Natural killer cell (primary cell): Measurements from ENCODE around the gene CPLX1. TPM values are rescaled to one million over a fixed set of nuclear protein-coding genes. Genes with fewer than 3 reads are reported as not detected.

ENCODE experiments used
- ATAC-seq, 3 donors: fragments of 150-1000 bp in 2 of 3; fragments of 200-7000 bp in 1 of 3; cut with Tn5 transposase; 1 replicate in 1 of 3; 2 replicates in 2 of 3; pipeline ENCODE4 v1.10.0; 2021; ENCODE audit warnings: mild to moderate bottlenecking in 2 of 3, moderate library complexity in 2 of 3
- DNase-seq, 2 donors: peaks; one replicate each; pipeline versions ENCODE4 v3.0.0 to v3.0.0-alpha.2; 2013 to 2021; ENCODE audit warnings: mixed read lengths in 1 of 2
- H3K27ac ChIP-seq: one replicate; pipeline ENCODE4 v1.5.1; 2013; ENCODE audit warnings: mild to moderate bottlenecking, low read length
- H3K27me3 ChIP-seq: one replicate; pipeline ENCODE4 v1.6.1; 2013; ENCODE audit warnings: low read length; ENCODE audit not compliant: control insufficient read depth, insufficient read depth
- H3K36me3 ChIP-seq: one replicate; pipeline ENCODE4 v1.6.1; 2013; ENCODE audit warnings: low read length; ENCODE audit not compliant: control insufficient read depth, insufficient read depth
- H3K4me1 ChIP-seq: one replicate; pipeline ENCODE4 v1.6.1; 2013; ENCODE audit warnings: low read length; ENCODE audit not compliant: control insufficient read depth, insufficient read depth
- H3K4me3 ChIP-seq: one replicate; pipeline ENCODE4 v1.5.1; 2013; ENCODE audit warnings: low read length
- H3K9me3 ChIP-seq: one replicate; pipeline ENCODE4 v1.6.1; 2013; ENCODE audit warnings: low read length; ENCODE audit not compliant: control insufficient read depth, insufficient read depth
- H3K27ac Mint-ChIP-seq, 2 donors: one replicate each; pipeline ENCODE4 v1.8.0; 2022; ENCODE audit warnings: mild to moderate bottlenecking in 2 of 2, mixed read lengths in 2 of 2, moderate library complexity in 1 of 2
- H3K27me3 Mint-ChIP-seq, 2 donors: one replicate each; pipeline ENCODE4 v1.8.0; 2022; ENCODE audit warnings: low read depth in 2 of 2, mixed read lengths in 2 of 2
- H3K36me3 Mint-ChIP-seq: one replicate; pipeline ENCODE4 v1.8.0; 2022; ENCODE audit warnings: mixed read lengths
- H3K4me1 Mint-ChIP-seq, 2 donors: one replicate each; pipeline ENCODE4 v1.8.0; 2022; ENCODE audit warnings: mixed read lengths in 2 of 2
- H3K4me3 Mint-ChIP-seq: one replicate; pipeline ENCODE4 v1.8.0; 2022; ENCODE audit warnings: mild to moderate bottlenecking, moderate library complexity, mixed read lengths
- H3K9me3 Mint-ChIP-seq, 2 donors: one replicate each; pipeline ENCODE4 v1.8.0; 2022; ENCODE audit warnings: mixed read lengths in 2 of 2
- CTCF ChIP-seq: fragments of 200-600 bp; IDR thresholded peaks from one replicate; pipeline ENCODE4 v1.8.0; 2022; ENCODE audit warnings: antibody characterized with exemption
- WGBS: methylation state at CpG from one replicate; pipeline ENCODE4 v1.1.7; 2013; ENCODE audit warnings: missing lambda C conversion rate; ENCODE audit not compliant: insufficient coverage; 5-methylcytosine and 5-hydroxymethylcytosine counted together
- intact Hi-C: fragments of 100-400 bp; cut with micrococcal nuclease; formaldehyde crosslinking; loops from one replicate; pipeline ENCODE4 v1.14.2; 2022
- total RNA-seq, 4 donors: library from RNA; stranded (reverse); fragments of 120-200 nt in 1 of 4; gene quantifications; one replicate each; pipeline versions ENCODE4 v1.2.3 to v1.2.4, GENCODE V29; 2013 to 2022

The CPLX1 gene
- total RNA-seq, 3 donors from 2014 or later (not counting 1 experiment from before 2014, with no cell fraction given): not detected

- no peak for DNase-seq
- Histone ChIP-seq H3K4me3 (no peak overlapping the region), H3K27ac (no peak overlapping the region), H3K27me3 (no peaks in the 10 kb centered on the region), H3K9me3 (no peaks in the 10 kb centered on the region), H3K36me3 (peaks cover 75% of the 10 kb centered on the region), H3K4me1 (no peaks in the 10 kb centered on the region)
- Mint-ChIP-seq H3K27ac (peak overlapping the region in 1 of 2 donors; percentile 24), H3K4me1 (peaks cover 0 to 3% of the 10 kb centered on the region in 2 donors), H3K4me3 (no peak overlapping the region), H3K9me3 (no peaks in the 10 kb centered on the region), H3K27me3 (no peaks in the 10 kb centered on the region), H3K36me3 (peaks cover 8% of the 10 kb centered on the region)
- ATAC-seq: no peak
- intact Hi-C loops: no loop called here
- WGBS: 96% methylated on average over 24 of the region's 24 CpGs
- TF ChIP-seq CTCF: no peak
Observed at GRCh38 chr4:866068-866760, 40.3 kb upstream of the CPLX1 start.

- peaks cover 13% of the 10 kb centered on the region for H3K36me3 Mint-ChIP-seq
- Histone ChIP-seq H3K27ac (no peak overlapping the region), H3K9me3 (no peaks in the 10 kb centered on the region), H3K36me3 (peaks cover 77% of the 10 kb centered on the region), H3K4me1 (no peaks in the 10 kb centered on the region), H3K4me3 (no peak overlapping the region), H3K27me3 (no peaks in the 10 kb centered on the region)
- no peak for TF ChIP-seq CTCF
- 96% methylated on average over 18 of the region's 18 CpGs for WGBS
- intact Hi-C loops: no loop called here
- no peak overlapping the region for H3K4me3 Mint-ChIP-seq
- H3K27me3 Mint-ChIP-seq: no peaks in the 10 kb centered on the region
- H3K27ac Mint-ChIP-seq: peak overlapping the region in 1 of 2 donors; percentile 24
- ATAC-seq (no peak), DNase-seq (no peak)
- H3K9me3 Mint-ChIP-seq: no peaks in the 10 kb centered on the region
- peaks cover 0 to 3% of the 10 kb centered on the region in 2 donors for H3K4me1 Mint-ChIP-seq
Observed at GRCh38 chr4:865572-865971, 39.6 kb upstream of the CPLX1 start.

DNA sequence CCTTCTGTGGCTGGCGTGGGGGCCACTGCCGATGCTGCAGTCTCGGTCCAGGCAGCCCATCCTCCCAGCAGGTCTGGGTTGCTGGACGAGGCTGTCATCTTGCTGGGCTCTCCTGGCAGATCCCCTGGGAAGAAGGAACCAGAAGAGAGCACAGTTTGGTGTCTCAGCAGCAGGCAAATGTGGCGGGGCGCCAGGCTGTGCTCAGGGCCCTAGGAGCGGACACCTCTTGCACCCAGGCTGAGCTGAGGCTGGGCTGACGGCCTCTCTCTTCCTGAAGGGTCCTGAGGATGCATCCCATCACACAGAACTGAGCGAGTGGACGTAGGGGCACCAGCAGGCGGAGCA, 39.2 kb upstream of the CPLX1 start:
- DNase-seq: no peak
- Mint-ChIP-seq H3K9me3 (no peaks in the 10 kb centered on the region), H3K4me3 (no peak overlapping the region), H3K27ac (no peak overlapping the region), H3K36me3 (peaks cover 15% of the 10 kb centered on the region), H3K27me3 (no peaks in the 10 kb centered on the region), H3K4me1 (peaks cover 0 to 3% of the 10 kb centered on the region in 2 donors)
- no peak overlapping the region for H3K4me3 ChIP-seq
- no peaks in the 10 kb centered on the region for H3K9me3 ChIP-seq
- WGBS: 98% methylated on average over 11 of the region's 11 CpGs
- intact Hi-C loops: no loop called here
- peaks cover 75% of the 10 kb centered on the region for H3K36me3 ChIP-seq
- H3K4me1 ChIP-seq: no peaks in the 10 kb centered on the region
- no peak overlapping the region for H3K27ac ChIP-seq
- no peaks in the 10 kb centered on the region for H3K27me3 ChIP-seq
- ATAC-seq: no peak
- TF ChIP-seq CTCF: no peak
